ENCODE data around the gene ID2.

The ID2 gene

GRCh38 chr2:8694737-8695136 lies 12.9 kb downstream of the ID2 start:
- no peaks in the 10 kb centered on the region for H3K36me3 ChIP-seq (ENCODE audit: control insufficient read depth in 2 of 2, insufficient read depth in 1 of 2, low read length in 2 of 2)
- no peak overlapping the region for H3K4me3 ChIP-seq (ENCODE audit: low read depth, low read length)
- ChIA-PET CTCF (interaction anchor here (1.4 kb wide), 1 partner anchor 8 kb away, joined by 5 read pairs; no protein-coding TSS in a partner anchor), POLR2A (no interaction called here)
- H3K4me1 ChIP-seq (ENCODE audit: control insufficient read depth, insufficient read depth, low read length) = no peaks in the 10 kb centered on the region; the same call in 1 of the 2 replicates
- TF ChIP-seq BCL11B (tag by site-specific recombination; IDR thresholded peaks at IDR 0.05; ENCODE audit: low read depth) (no peak), ZNF114 (tag by site-specific recombination; IDR thresholded peaks at IDR 0.05) (no peak), ZNF214 (tag by site-specific recombination; IDR thresholded peaks at IDR 0.05; ENCODE audit: borderline replicate concordance) (no peak), SETDB1 (IDR thresholded peaks at IDR 0.05; ENCODE audit: insufficient read length, low read length) (no peak), ZNF433 (tag by site-specific recombination; IDR thresholded peaks at IDR 0.05; ENCODE audit: low read depth) (no peak), ZNF350 (tag by site-specific recombination; IDR thresholded peaks at IDR 0.05) (no peak), ZNF121 (tag by site-specific recombination; IDR thresholded peaks at IDR 0.05) (no peak)
- TF ChIP-seq, protein P1, sequence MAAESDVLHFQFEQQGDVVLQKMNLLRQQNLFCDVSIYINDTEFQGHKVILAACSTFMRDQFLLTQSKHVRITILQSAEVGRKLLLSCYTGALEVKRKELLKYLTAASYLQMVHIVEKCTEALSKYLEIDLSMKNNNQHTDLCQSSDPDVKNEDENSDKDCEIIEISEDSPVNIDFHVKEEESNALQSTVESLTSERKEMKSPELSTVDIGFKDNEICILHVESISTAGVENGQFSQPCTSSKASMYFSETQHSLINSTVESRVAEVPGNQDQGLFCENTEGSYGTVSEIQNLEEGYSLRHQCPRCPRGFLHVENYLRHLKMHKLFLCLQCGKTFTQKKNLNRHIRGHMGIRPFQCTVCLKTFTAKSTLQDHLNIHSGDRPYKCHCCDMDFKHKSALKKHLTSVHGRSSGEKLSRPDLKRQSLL (tag by site-specific recombination; IDR thresholded peaks at IDR 0.05) = no peak
- no peaks in the 10 kb centered on the region for H3K9me3 ChIP-seq (ENCODE audit: control insufficient read depth, insufficient read depth, low read depth, low read length)
- no peak overlapping the region for H3K27ac ChIP-seq (ENCODE audit: extremely low read depth, low read depth, low read length)

GRCh38 chr2:8697190-8697589 lies 15.3 kb downstream of the ID2 start:
- no peaks in the 10 kb centered on the region for H3K36me3 ChIP-seq (ENCODE audit: control insufficient read depth in 2 of 2, insufficient read depth in 1 of 2, low read length in 2 of 2)
- ChIA-PET CTCF (no interaction called here), POLR2A (no interaction called here)
- TF ChIP-seq ZNF501 (tag by site-specific recombination; IDR thresholded peaks at IDR 0.05) (no peak), ZNF426 (tag by site-specific recombination; IDR thresholded peaks at IDR 0.05) (no peak), ZSCAN23 (tag by site-specific recombination; IDR thresholded peaks at IDR 0.05) (no peak), YY2 (tag by site-specific recombination; IDR thresholded peaks at IDR 0.05) (no peak), ZNF521 (tag by site-specific recombination; IDR thresholded peaks at IDR 0.05) (no peak), ZNF555 (tag by site-specific recombination; conservative IDR thresholded peaks at IDR 0.05) (no peak), ZNF18 (tag by site-specific recombination; IDR thresholded peaks at IDR 0.05) (no peak), HOXD13 (CRISPR knock-in tag; IDR thresholded peaks at IDR 0.05; ENCODE audit: borderline replicate concordance) (no peak), ZBTB1 (tag by site-specific recombination; IDR thresholded peaks at IDR 0.05) (no peak), ZNF791 (tag by site-specific recombination; IDR thresholded peaks at IDR 0.05) (no peak), ZNF571 (tag by site-specific recombination; IDR thresholded peaks at IDR 0.05) (no peak), SETDB1 (IDR thresholded peaks at IDR 0.05; ENCODE audit: insufficient read length, low read length) (no peak), ZNF175 (tag by site-specific recombination; IDR thresholded peaks at IDR 0.05) (no peak), ZBTB20 (tag by site-specific recombination; IDR thresholded peaks at IDR 0.05) (no peak), MYNN (tag by site-specific recombination; IDR thresholded peaks at IDR 0.05; ENCODE audit: borderline replicate concordance) (no peak), ZNF341 (tag by site-specific recombination; IDR thresholded peaks at IDR 0.05; ENCODE audit: low read depth) (no peak), ZNF513 (tag by site-specific recombination; IDR thresholded peaks at IDR 0.05) (no peak), ZNF214 (tag by site-specific recombination; IDR thresholded peaks at IDR 0.05; ENCODE audit: borderline replicate concordance) (no peak)
- TF ChIP-seq, protein P2, sequence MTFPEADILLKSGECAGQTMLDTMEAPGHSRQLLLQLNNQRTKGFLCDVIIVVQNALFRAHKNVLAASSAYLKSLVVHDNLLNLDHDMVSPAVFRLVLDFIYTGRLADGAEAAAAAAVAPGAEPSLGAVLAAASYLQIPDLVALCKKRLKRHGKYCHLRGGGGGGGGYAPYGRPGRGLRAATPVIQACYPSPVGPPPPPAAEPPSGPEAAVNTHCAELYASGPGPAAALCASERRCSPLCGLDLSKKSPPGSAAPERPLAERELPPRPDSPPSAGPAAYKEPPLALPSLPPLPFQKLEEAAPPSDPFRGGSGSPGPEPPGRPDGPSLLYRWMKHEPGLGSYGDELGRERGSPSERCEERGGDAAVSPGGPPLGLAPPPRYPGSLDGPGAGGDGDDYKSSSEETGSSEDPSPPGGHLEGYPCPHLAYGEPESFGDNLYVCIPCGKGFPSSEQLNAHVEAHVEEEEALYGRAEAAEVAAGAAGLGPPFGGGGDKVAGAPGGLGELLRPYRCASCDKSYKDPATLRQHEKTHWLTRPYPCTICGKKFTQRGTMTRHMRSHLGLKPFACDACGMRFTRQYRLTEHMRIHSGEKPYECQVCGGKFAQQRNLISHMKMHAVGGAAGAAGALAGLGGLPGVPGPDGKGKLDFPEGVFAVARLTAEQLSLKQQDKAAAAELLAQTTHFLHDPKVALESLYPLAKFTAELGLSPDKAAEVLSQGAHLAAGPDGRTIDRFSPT (tag by site-specific recombination; IDR thresholded peaks at IDR 0.05) = no peak
- TF ChIP-seq, protein P3, sequence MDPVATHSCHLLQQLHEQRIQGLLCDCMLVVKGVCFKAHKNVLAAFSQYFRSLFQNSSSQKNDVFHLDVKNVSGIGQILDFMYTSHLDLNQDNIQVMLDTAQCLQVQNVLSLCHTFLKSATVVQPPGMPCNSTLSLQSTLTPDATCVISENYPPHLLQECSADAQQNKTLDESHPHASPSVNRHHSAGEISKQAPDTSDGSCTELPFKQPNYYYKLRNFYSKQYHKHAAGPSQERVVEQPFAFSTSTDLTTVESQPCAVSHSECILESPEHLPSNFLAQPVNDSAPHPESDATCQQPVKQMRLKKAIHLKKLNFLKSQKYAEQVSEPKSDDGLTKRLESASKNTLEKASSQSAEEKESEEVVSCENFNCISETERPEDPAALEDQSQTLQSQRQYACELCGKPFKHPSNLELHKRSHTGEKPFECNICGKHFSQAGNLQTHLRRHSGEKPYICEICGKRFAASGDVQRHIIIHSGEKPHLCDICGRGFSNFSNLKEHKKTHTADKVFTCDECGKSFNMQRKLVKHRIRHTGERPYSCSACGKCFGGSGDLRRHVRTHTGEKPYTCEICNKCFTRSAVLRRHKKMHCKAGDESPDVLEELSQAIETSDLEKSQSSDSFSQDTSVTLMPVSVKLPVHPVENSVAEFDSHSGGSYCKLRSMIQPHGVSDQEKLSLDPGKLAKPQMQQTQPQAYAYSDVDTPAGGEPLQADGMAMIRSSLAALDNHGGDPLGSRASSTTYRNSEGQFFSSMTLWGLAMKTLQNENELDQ (tag by site-specific recombination; IDR thresholded peaks at IDR 0.05; ENCODE audit: low read depth) = no peak
- H3K4me3 ChIP-seq (ENCODE audit: low read depth, low read length) = no peak overlapping the region
- no peaks in the 10 kb centered on the region for H3K9me3 ChIP-seq (ENCODE audit: control insufficient read depth, insufficient read depth, low read depth, low read length)
- no peak overlapping the region for H3K27ac ChIP-seq (ENCODE audit: extremely low read depth, low read depth, low read length)
- no peaks in the 10 kb centered on the region; the same call in 1 of the 2 replicates for H3K4me1 ChIP-seq (ENCODE audit: control insufficient read depth, insufficient read depth, low read length)
